Parathyroid adenoma (tissue), 2 donors: Measurements from ENCODE around the gene KRT81.
"Not testable (repeated sequence)": the region's sequence is repeated elsewhere in the genome, so short reads cannot be mapped to it uniquely, and the experiment has no call there.

Experiments
- H2AFZ ChIP-seq: fragments of 300-600 bp; sonication (generic); one replicate; pipeline ENCODE4 v1.7.0; 2017; ENCODE audit warnings: antibody characterized with exemption, mild to moderate bottlenecking
- H3K27ac ChIP-seq: fragments of 300-600 bp; sonication (generic); one replicate; pipeline ENCODE4 v1.7.0; 2017
- H3K27me3 ChIP-seq: fragments of 300-600 bp; sonication (generic); one replicate; pipeline ENCODE4 v1.7.0; 2017; ENCODE audit warnings: low read length; ENCODE audit not compliant: control insufficient read depth, insufficient read depth
- H3K36me3 ChIP-seq: fragments of 300-600 bp; sonication (generic); one replicate; pipeline ENCODE4 v1.7.0; 2017; ENCODE audit warnings: low read length; ENCODE audit not compliant: control insufficient read depth, insufficient read depth
- H3K4me1 ChIP-seq: fragments of 300-600 bp; sonication (generic); one replicate; pipeline ENCODE4 v1.7.0; 2017; ENCODE audit warnings: control low read depth
- H3K4me2 ChIP-seq: fragments of 300-600 bp; sonication (generic); one replicate; pipeline ENCODE4 v1.7.0; 2017; ENCODE audit warnings: low read length
- H3K4me3 ChIP-seq: fragments of 300-600 bp; sonication (generic); one replicate; pipeline ENCODE4 v1.7.0; 2017; ENCODE audit warnings: low read depth, low read length
- H3K79me2 ChIP-seq: fragments of 300-600 bp; sonication (generic); one replicate; pipeline ENCODE4 v1.7.0; 2017; ENCODE audit warnings: control low read depth
- H3K9ac ChIP-seq: fragments of 300-600 bp; sonication (generic); one replicate; pipeline ENCODE4 v1.7.0; 2017; ENCODE audit warnings: mild to moderate bottlenecking
- H3K9me3 ChIP-seq: fragments of 300-600 bp; sonication (generic); one replicate; pipeline ENCODE4 v1.7.0; 2017; ENCODE audit warnings: low read length; ENCODE audit not compliant: control insufficient read depth
- CTCF ChIP-seq: fragments of 300-600 bp; sonication (generic); IDR thresholded peaks from one replicate; pipeline ENCODE4 v1.7.0; 2017; ENCODE audit warnings: antibody characterized with exemption, mild to moderate bottlenecking
- donor health status: primary hyperparathyroidism.

KRT81 gene

DNA sequence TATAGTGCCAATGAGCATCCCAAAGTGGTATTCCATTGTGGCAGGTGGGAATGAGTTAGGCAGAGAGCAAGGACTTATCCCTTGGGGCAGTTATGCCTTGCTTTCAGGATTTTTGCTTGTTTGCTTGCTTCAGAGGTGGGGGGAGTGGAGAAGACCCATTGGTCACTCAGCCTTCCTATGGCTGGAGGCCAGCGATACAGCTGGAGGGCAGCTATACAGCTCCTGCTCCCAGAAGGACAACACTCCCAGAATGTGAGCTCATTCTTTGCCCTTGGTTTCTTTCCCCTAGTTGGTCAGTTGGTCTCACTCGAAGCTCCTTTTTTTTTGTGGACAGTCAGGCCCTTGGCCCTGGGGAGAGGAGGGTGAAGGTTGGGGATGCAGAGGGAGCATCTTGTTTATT lies 15.4 kb upstream of the KRT81 start:
- no peaks in the 10 kb centered on the region for H3K27me3 ChIP-seq
- H3K9ac ChIP-seq = no peak overlapping the region
- H3K27ac ChIP-seq = no peak overlapping the region
- H3K9me3 ChIP-seq = no peaks in the 10 kb centered on the region
- no peak overlapping the region for H3K4me3 ChIP-seq
- no peaks in the 10 kb centered on the region for H3K36me3 ChIP-seq
- no peak for TF ChIP-seq CTCF
- peaks cover 9% of the 10 kb centered on the region for H3K4me1 ChIP-seq
- H2AFZ ChIP-seq = no peak overlapping the region
- no peaks in the 10 kb centered on the region for H3K79me2 ChIP-seq
- no peak overlapping the region for H3K4me2 ChIP-seq

- no peaks in the 10 kb centered on the region for H3K9me3 ChIP-seq
- no peak for TF ChIP-seq CTCF
- H2AFZ ChIP-seq = no peak overlapping the region
- H3K79me2 ChIP-seq = no peaks in the 10 kb centered on the region
- H3K9ac ChIP-seq = no peak overlapping the region
- no peaks in the 10 kb centered on the region for H3K36me3 ChIP-seq
- no peak overlapping the region for H3K4me2 ChIP-seq
- no peak overlapping the region for H3K27ac ChIP-seq
- no peak overlapping the region for H3K4me3 ChIP-seq
- no peaks in the 10 kb centered on the region for H3K27me3 ChIP-seq
- peaks cover 9% of the 10 kb centered on the region for H3K4me1 ChIP-seq
These were observed 14.8 kb upstream of the KRT81 start for GRCh38 chr12:52305921-52306705.

- not testable (repeated sequence) for H3K9me3 ChIP-seq, H3K4me1 ChIP-seq, H3K4me2 ChIP-seq, H3K27me3 ChIP-seq, H3K36me3 ChIP-seq, H3K9ac ChIP-seq, H3K4me3 ChIP-seq, H3K79me2 ChIP-seq, H3K27ac ChIP-seq
- peak overlapping the region; percentile 35 for H2AFZ ChIP-seq
These were observed 13.6 kb upstream of the KRT81 start for GRCh38 chr12:52304941-52305411.

- H3K9me3 ChIP-seq, H3K27me3 ChIP-seq, H3K79me2 ChIP-seq, H3K4me1 ChIP-seq, H3K27ac ChIP-seq, H3K9ac ChIP-seq, H2AFZ ChIP-seq, H3K4me3 ChIP-seq, H3K4me2 ChIP-seq, H3K36me3 ChIP-seq: not testable (repeated sequence)
These were observed 11.0 kb upstream of the KRT81 start for GRCh38 chr12:52302242-52302914.

GRCh38 chr12:52301721-52302120 lies 10.4 kb upstream of the KRT81 start:
- not testable (repeated sequence) for H3K4me2 ChIP-seq, H3K9ac ChIP-seq, H2AFZ ChIP-seq, H3K27ac ChIP-seq, H3K36me3 ChIP-seq, H3K27me3 ChIP-seq, H3K4me3 ChIP-seq, H3K4me1 ChIP-seq, H3K9me3 ChIP-seq, H3K79me2 ChIP-seq

DNA sequence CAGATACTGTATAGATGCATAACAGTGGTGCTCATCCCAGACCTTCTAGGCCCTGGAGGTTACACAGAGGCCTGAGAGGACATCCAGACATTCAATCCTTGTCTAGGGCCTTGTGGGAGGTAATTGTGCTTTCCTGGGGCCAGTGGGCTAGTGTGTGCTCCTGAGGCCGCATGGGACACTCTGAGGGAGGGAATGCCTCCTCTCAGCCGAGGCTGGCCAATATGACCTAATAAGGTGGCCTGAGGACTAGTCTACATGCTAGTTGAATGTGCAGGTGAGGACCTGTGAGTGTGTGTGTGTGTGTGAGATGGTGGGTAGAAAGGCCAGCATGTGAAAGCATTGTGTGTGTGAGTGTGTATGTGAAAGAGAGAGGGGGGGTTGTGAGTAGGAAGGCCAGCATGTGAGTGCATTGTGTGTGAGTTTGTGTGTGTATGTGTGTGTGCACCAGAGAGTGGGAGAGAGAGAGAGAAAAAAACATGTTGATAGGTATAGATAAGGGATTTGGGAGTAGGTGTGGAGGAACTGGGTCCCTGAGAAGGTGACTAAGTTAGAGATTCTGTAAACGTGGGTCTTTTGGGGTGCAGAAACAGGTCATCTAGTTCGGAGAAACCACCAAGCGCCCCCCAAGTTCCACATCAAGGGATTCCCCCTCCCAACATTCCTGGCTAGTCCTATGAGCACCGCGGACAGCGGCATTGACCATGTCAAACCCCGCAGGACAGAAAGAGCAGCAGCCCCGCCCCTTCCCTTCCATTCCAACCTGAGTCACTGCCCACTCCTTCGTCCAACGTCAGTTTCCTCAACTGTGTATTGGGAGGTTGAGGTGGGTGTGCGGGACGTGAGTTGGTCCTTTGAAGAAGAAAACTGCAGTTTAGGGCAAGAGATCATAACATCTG lies 9.7 kb upstream of the KRT81 start:
- Histone ChIP-seq H3K27me3 (no peaks in the 10 kb centered on the region), H3K4me1 (no peaks in the 10 kb centered on the region), H3K79me2 (no peaks in the 10 kb centered on the region), H3K4me2 (no peak overlapping the region), H2AFZ (no peak overlapping the region), H3K4me3 (no peak overlapping the region), H3K9me3 (no peaks in the 10 kb centered on the region), H3K36me3 (no peaks in the 10 kb centered on the region), H3K27ac (no peak overlapping the region), H3K9ac (no peak overlapping the region)
- no peak for TF ChIP-seq CTCF
